ENCODE data around the gene CAMTA1.

The CAMTA1 gene

DNA sequence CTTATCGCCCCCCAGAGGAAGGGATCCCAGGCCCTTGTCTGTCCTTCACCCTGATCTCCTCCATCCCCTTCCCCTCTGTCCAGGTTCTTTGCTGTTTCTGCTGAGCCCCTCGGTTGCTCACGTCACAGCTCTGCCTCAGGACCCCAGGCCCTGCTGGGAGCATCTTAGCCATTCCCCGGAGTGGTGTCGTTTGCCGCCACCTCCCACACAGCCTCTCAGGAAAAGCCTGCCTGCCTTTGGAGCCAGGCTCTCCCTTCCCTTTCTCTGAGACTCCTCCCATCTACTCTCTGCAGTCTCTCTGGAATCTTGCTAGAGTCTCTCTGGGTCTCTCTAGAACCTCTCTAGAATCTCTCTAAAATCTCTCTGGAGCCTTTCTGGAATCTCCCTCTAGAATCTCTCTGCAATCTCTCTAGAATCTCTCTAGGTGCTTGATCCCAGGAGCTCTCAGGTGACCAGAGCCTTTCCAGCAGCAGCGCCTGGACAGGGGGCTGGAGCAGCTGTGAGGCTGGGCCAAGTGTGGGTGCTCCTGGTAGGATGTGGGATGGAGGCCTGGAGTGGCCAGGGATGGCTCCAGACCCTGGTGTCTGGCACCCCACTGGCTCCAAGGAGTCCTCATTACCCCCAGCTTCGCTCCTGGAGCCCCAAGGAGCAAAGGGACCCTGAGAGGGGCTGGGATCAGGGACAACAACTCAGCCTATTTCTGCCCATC lies 702.7 kb downstream of the CAMTA1 start:
- DNase-seq (ENCODE audit: low read depth in 2 of 2) = no peak

DNA sequence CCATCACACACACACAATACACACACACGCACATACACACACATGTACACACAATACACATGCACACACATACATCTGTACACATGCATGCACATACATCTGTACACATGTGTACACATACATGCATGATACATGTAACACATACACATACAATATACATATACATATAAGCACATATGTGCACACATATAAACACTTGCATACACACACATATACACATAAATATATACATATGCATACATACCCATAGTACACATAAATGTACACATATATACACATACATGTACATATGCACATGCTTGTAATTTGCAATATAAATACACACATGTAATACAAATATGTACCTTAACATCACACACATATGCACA lies 703.2 kb downstream of the CAMTA1 start:
- DNase-seq (ENCODE audit: low read depth in 2 of 2) = no peak

DNA sequence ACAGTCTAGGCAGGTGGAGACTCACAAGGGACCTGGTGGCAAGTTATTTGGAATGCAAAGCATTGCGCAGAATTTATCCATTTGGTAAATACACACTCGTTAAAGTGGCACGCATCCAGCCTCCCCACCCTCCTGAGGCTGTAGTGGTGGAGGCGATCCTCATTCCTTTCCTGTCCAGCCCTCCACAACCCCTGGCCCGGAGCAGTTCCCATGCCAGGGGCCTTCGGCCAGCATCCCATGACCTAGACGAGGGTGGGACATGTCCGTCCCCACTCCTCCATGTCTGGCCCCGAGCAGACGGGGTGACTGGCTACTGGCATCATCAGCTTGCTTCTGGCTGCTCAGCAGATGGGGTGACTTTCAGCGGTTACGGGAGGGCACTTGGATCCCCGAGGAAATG lies 704.3 kb downstream of the CAMTA1 start:
- no peak for DNase-seq (ENCODE audit: low read depth in 2 of 2)

DNA sequence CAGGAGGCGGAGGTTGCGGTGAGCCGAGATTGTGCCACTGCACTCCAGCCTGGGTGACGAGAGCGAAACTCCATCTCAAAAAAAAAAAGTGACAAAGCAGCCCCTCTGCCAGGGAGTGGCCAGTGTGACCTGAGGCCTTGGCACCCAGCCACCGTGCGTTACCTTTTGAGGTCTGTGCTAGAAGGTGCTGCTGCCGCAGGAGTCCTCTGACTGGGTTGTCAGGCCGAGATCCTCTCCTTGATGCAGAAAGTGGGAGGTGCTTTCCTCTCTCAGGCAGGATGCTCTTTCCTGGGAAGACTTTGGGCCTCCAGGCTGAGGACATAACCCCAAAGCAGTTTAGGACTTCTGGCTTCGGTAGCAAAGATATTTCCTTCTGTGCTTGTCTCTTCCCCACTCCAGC lies 705.3 kb downstream of the CAMTA1 start:
- DNase-seq (ENCODE audit: low read depth in 2 of 2) = no peak

DNA sequence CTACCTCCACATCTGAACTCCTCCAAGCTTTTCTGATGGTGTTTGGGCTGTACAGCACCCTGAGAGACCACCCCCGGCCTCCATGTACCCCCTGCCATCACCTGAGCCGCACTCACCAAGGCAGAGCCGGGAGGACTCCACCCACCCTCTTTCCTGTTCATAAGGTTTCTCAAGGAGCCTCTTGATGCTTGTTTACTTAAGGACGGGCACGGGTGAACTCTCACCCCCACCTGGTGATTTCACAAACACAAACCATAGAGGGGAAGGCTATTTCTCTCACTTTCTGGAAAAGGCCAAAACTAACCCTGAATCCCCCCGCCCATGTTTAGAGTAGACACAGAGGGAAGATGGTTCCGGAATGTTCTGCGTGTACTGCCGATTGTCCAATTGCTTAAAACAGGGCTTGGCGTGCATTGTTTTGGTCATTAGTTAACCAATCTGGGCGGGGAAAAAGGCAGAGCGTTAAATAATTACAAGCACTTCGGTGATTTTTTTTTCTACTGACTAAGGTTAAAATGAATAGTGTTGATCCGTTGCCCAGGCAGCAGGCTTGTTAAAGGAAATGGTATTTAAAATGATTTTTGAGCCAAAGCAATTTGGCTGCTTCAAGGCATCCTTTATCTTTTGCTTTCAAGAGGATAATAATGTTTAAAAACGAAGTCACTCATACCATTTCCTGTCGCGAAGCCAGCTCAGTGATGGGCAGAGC lies 706.0 kb downstream of the CAMTA1 start:
- DNase-seq (ENCODE audit: low read depth in 2 of 2) = no peak

DNA sequence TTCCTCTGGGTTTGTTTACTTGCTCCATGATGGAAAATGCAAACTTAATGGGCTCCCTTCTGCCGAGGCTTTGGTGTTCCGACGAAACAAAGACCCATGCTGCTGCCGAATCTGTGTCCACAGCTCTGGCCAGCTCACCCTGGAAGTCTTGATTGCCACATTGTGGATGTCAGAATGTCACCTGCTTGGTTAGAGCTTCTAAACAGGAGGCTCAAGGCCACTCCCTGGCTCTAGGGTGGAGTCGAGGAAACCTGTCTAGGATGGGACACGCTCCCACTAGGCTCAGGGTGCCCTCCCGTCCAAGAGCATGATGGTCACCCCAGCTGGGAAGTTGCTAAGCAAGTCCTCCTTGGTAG lies 706.5 kb downstream of the CAMTA1 start:
- no peak for DNase-seq (ENCODE audit: low read depth in 2 of 2)

DNA sequence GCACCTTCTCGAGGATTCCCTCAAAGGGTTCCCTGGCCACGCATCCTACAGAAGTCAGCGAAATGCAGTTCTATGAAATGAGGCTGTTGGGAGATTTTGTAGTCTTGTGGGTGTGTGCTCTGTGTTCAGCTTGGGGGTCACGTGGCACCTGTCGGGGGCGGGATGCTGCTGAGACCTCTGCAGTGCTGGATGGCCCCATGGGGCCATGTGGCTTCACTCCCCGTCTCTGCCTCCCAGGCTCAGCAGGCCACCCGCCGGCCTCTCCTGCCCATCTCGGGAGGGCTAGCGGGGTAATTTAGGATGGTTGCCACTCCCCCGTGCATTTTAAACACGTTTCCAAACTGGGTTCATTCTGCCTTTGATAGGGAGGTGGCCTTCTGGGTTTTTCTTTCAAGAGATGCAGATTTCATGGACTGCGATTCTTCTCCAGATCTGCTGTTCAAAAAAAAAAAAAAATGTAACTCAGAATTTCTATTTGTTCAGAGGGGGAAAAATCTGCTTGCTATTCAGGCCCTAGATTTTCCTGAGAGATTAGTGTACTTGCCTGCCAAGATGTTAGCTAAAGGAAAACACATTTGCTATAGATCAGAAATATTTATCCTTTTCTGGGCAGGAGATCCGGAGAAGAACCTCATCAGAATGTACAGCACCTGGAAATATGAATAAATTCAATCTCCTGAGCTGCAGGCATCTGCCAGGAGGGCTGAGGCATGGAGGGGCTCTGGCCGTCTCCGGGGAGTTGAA lies 708.6 kb downstream of the CAMTA1 start:
- DNase-seq (ENCODE audit: low read depth in 2 of 2) = no peak

DNA sequence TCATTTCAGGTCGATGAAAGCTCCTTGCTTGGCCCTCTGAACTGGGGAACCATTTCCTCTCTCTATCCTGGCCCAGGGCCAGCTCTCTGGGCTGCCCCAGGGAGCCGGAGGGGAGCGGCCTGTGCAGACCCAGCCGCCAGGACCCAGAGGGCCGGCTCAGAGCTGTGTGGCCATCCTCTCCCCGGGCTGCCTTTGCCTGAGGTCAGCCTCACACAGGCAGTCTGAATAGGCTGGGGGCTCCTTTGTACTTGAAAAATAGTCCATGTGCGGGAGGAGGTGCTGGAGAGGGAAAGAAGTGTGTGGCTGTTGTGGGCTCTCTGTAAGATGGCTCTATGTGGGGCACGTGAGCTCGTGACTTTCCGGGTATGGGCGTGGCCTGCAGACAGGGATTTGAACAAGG lies 710.7 kb downstream of the CAMTA1 start:
- DNase-seq (ENCODE audit: low read depth in 2 of 2) = no peak

DNA sequence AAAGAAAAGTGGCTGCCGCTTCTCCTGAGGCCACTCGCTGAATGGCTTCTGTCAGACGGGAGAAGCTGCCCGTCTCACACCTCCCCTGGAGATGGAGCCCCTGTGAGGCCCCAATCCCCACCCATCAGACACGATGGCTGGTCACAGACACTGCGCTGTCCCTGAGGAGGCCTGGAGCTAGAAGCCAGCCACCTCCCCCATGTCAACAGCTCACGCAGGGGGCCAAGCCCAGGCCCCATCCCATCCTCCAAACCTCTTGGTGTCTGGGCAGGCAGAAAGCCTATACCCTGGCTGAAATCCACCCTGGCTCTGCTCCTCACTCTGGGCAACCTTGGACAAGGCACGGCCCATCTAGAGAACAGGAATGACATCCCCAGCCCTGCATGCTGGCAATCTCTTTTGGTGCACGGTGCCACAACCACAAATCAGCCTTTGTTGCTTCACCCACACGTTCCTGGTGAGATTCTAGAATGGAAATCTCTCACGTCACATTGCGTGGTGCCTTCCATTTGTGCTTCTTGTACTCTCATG lies 711.9 kb downstream of the CAMTA1 start:
- no peak for DNase-seq (ENCODE audit: low read depth in 2 of 2)

DNA sequence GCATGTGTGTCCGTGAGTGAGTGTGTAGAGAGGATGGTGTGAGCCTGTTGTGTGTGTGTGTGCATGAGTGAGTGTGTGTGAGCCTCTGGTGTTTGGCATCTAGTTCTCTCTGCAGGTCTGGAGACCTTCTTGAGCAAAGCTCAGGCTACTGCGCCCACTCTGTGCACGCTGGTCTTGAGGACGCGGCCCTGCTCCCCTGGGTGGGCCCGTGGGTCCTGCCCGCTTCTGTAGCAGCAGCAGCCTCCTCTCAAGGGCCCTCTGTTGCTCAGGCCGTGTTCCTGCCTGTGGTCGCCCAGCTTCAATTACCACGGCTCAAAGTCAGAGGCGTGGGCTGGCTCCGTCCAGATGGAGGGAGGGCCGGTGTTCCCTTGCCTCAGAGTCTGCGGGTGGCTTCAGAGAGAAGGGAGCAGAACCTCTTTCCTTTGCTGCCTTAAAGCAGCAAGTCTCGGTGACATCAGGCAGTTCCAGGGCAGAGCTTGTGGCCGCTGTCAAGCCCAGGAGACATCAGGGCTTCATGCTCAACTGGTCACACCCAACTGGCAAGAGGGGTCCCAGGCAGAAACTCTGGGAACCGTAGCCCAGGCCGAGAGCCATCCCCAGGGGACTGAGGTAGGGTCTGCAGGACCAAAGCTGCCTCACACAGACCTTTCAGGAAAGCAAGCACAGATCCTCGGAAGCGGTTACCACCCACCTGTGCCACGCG lies 715.3 kb downstream of the CAMTA1 start:
- DNase-seq (ENCODE audit: low read depth in 2 of 2) = no peak

DNA sequence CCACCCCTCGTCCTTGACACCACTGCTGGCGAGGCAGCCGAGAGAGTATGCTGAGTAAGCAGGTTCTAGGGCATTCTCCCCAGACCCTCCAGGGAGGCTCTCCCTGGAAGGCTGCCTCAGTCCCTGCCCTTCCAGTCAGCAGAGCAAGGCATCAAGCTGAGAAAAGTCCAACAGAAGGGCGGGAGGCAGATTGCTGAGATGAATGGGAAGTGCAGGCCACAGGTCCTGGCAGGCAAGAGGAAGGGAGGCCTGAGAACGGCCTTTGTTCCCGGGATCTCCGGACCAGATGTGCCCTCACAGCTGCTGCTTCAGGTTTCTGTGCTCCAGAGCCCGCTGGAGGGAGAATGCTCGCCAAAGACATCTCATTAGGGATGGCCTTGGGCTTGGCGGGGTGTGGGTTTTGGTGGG lies 715.8 kb downstream of the CAMTA1 start:
- no peak for DNase-seq (ENCODE audit: low read depth in 2 of 2)

DNA sequence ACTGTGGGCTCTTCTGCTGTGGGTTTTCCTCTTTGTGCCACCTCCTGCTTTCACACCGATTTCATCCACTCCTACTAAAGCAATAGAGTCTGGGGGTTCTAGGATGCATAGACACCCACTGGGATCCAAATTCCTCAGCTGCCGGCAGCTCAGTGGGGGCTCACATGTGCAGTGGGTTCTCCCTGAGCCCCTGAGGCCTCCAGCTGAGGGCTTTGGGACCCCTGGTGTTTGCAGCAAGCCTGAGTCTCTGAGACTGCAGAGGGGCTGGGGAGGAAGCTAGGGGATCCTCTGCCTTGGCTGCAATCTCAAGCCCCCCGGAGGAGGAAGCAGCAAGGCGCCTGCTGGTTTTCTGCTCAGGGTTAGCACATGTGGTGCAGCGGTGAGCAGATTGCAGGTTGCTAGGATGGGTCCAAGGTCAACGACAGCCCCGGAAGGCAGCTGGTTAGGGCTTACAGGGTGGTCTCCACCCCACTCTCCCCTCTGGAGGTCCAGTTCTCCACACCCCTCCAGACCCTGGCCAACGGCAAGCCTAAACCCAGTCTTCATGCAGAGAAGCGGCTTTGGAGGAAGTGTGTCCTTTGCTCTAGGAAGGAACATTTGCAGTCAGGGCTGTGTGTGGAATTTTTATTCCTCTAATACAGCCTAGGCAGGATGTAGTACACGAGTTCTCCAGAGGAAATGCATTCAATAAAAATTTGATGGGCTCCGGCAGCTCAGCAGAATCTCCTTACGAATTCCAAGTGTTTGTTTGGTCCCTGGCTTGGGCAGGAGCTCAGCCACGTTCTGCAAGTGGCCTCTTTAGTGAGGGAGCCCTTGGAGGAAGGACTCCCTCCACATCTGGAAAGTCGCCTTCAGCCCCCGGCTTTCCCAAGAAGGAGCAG lies 716.7 kb downstream of the CAMTA1 start:
- no peak for DNase-seq (ENCODE audit: low read depth in 2 of 2)

DNA sequence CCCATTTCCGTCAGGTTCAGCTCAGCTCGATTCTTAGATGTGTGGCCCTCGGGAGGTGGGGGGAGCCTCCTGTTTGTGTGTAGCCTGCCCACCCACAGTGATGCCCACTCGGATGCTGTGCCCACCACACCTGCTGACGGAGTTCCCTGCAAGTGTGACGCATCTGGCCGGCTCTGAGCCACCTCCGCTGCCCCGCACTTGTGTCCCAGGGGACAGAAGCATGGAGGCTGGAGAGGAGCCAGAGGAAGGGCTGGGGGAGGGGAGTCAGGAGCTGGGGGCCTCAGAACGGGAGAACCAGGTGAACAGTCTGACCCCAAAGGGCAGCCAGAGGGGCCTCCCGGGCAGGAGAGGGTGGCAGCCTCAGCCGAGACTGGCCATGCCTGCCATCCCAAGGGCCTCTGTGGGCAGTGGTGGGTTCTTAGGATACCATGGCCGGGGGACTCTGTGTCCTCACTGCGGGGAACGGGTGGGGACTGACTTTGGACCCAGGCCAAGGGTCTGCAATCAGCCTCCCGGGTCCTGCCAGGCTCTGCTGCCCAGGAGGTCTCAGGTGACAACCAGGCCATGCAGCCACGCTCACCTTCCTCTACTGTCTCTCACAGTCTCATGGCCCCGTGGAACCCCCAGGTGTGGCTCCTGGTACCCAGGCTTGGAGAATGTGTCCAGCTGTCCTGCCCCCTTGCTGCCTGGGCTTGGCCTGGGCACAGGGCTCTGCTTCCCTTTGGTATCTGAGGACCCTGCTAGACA lies 718.6 kb downstream of the CAMTA1 start:
- no peak for DNase-seq (ENCODE audit: low read depth in 2 of 2)

DNA sequence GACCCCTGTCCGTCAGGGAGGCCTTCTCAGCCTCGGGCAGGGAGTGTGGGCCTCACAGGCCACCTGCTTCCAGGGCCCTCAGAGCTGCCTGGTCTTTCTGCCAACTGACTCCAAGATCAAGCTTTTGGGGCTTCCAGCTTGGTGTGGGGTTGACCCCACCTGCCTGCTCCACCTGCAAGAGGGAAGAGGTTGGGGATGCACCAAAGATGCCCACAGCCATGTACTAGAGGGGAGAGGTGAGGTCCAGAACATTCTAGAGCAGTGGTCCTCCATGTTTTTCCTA lies 719.1 kb downstream of the CAMTA1 start:
- no peak for DNase-seq (ENCODE audit: low read depth in 2 of 2)

DNA sequence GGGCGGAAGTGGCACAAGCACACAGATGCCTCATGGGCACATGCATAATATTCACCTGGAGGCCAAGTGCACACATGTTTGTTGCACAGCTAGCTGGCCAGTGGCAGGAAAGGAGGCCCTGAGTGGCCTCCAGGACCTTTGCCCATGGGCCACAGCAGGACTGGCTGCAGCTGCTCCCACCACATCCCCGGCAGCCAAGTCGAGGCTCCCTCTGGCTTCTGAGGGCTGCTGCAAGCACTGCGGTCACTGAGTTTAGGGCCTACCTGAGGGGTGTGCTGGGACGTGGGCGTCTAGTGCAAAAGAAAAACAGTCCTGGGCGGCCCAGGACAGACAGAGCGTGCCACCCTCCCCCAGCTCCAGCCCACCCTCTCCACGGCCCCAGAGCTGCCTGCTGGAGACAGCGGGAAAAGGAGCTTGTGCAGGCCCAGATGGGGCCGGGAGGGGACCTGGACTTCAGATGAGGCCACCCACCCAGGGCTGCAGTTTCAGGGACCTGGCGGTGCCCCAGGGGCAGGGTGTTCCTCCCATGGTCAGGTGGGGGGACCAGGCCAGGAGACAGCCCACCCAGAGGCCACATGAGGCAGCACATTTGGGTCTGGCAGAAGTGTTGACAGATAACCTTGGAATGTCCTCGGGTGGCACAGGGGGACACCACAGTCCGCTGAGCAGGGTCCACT lies 720.0 kb downstream of the CAMTA1 start:
- no peak for DNase-seq (ENCODE audit: low read depth in 2 of 2)

DNA sequence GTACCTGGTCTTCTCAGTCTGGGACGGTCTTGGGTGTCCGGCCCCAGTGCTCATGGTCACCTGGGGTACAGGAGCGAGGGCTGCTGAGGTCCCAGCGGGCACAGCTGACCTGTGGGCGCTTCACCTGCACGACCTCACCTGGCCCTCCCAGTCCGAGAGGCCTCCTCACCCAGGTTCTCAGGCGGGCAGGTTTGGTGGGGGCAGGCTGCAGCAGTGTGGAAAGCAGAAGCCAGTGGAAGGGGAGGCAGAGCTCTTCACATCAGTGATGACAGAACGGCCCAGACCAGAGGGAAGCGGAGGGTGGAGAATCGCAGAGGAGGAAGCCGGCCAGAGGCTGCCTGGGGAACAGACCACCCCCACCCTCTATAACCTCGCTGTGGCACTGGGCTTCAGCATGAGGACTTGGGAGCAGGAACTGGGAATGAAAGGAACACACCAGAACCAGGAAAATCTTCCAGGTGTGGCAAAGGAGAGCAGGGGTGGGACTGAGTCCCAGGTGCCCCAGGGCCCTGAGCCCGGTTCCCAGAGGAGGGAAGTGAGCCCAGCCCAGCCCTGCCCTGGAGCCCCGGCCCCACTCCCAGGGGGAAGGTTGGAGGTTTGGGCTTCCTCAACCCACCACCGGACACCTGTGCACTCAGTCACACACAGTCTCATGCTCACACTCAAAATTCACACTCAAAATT lies 720.7 kb downstream of the CAMTA1 start:
- DNase-seq (ENCODE audit: low read depth in 2 of 2) = no peak

DNA sequence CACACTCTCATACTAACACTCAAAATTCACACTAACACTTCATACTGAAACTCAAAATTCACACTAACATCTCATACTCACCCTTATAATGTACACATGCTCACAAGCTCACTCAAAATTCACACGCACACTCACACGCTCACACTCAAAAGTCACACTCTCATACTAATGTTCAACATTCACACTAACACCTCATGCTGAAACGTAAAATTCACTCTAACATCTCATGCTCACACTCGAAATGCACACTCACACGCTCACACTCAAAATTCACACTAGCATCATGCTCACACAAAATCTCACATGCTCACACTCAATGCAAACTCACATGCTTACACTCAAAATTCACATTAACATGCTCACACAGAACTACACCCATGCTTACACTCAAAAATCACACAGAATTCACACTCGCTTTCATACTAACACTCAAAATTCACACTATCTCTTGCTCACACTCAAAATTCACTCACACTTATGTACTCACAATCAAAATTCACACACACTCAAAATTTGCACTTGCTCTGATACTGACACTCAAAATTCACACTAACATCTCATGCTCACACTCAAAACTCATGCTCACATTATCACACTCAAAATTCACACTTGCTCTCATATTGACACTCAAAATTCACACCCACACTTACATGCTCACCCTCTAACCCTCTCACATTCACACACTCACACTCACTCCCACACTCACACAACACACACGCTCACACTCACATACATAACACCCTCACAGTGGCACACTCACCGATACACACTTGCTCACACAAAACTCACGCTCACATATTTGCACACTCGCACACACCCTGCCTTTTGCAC lies 721.4 kb downstream of the CAMTA1 start:
- DNase-seq (ENCODE audit: low read depth in 2 of 2) = no peak

DNA sequence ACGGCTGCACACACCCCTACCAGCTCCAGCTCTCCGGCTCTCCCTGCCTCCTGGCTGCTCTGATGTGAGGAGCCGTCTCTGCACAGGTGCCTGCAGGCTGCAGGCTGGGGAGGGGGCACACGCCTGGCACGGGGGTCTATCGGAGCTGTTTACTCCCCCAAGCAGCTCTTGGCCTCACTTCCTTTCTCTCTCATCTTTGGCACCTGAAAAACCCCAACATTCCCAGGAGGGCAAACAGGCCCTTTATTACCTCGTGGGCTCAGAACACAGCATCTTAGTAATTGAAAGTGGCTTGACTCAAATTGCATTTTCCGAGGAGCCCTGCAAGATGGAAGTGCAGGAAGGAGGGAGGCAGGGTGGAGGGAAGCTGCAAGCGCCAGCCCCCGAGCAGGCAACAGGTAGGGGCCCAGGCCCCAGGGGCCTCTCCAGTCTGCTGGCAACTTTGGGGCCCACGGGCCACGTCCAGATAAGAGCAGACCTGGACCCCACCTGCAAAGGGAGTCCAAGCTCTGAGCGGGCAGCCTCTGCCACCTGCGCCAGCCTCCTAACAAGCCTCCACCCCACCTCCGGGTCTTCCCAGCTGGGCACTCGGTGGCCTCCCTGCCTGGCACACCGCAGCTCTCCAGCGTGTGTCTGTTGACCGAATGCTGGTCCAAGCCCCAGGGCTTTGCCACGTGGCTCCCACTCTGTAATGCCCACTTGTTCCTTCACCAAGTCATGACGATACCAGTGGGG lies 722.2 kb downstream of the CAMTA1 start:
- DNase-seq (ENCODE audit: low read depth in 2 of 2) = no peak
